Measurements from ENCODE around the gene ZNF629. TPM values are rescaled to one million over a fixed set of nuclear protein-coding genes. Genes with fewer than 3 reads are reported as not detected.
A peak's percentile ranks its signal among the peaks of the same experiment; 100 is the strongest.

The ZNF629 gene
- total RNA-seq, 1 donor from 2014 or later = 35.5 TPM

DNA sequence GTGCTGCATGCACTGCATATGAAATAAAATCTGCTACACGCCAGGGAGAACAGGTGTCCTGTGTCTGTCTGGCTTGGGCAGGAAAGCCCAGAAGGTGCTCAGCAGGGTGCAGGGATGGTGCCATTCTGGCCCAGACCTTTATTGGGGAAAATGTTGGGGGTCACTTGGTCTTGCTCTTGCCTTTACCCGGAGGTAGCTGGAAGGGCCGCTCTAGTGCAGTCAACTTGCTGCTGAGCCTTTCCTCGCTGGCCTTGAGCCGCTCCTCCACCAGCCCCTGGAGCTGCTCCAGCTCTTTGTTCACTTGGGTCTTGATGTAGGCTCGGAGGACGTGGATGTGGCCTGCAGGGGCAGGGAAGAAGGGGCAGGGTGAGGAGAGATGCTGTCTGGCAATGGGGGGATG, 29.7 kb downstream of the ZNF629 start:
- Mint-ChIP-seq H3K9me3 (no peaks in the 10 kb centered on the region), H3K4me1 (ENCODE audit: unreplicated experiment) (peaks cover 8% of the 10 kb centered on the region), H3K36me3 (peaks cover 3% of the 10 kb centered on the region), H3K4me3 (no peak overlapping the region), H3K27me3 (no peaks in the 10 kb centered on the region), H3K27ac (no peak overlapping the region)
- DNase-seq (ENCODE audit: extremely low spot score, unreplicated experiment) = no peak
- TF ChIP-seq CTCF (conservative IDR thresholded peaks at IDR 0.05) = no peak

GRCh38 chr16:30756781-30757100, 30.3 kb downstream of the ZNF629 start:
- Mint-ChIP-seq H3K9me3 (no peaks in the 10 kb centered on the region), H3K4me1 (ENCODE audit: unreplicated experiment) (peaks cover 8% of the 10 kb centered on the region), H3K4me3 (no peak overlapping the region), H3K27me3 (no peaks in the 10 kb centered on the region), H3K27ac (no peak overlapping the region), H3K36me3 (peaks cover 3% of the 10 kb centered on the region)
- no peak for DNase-seq (ENCODE audit: extremely low spot score, unreplicated experiment)
- TF ChIP-seq CTCF (conservative IDR thresholded peaks at IDR 0.05) = no peak

- Mint-ChIP-seq H3K27ac (no peak overlapping the region), H3K4me3 (no peak overlapping the region), H3K36me3 (peaks cover 8% of the 10 kb centered on the region), H3K4me1 (ENCODE audit: unreplicated experiment) (peaks cover 8% of the 10 kb centered on the region), H3K27me3 (no peaks in the 10 kb centered on the region), H3K9me3 (no peaks in the 10 kb centered on the region)
- no peak for TF ChIP-seq CTCF (conservative IDR thresholded peaks at IDR 0.05)
- DNase-seq (ENCODE audit: extremely low spot score, unreplicated experiment) = no peak
Observed at GRCh38 chr16:30755955-30756780, 30.8 kb downstream of the ZNF629 start.

- no peak for TF ChIP-seq CTCF (conservative IDR thresholded peaks at IDR 0.05)
- H3K36me3 Mint-ChIP-seq = peaks cover 8% of the 10 kb centered on the region
- no peak for DNase-seq (ENCODE audit: extremely low spot score, unreplicated experiment)
- H3K27me3 Mint-ChIP-seq = no peaks in the 10 kb centered on the region
- no peaks in the 10 kb centered on the region for H3K4me1 Mint-ChIP-seq (ENCODE audit: unreplicated experiment)
- no peak overlapping the region for H3K27ac Mint-ChIP-seq
- H3K9me3 Mint-ChIP-seq = no peaks in the 10 kb centered on the region
- H3K4me3 Mint-ChIP-seq = no peak overlapping the region
Observed at GRCh38 chr16:30753596-30753995, 33.4 kb downstream of the ZNF629 start.

- Mint-ChIP-seq H3K27ac (peak overlapping the region; percentile 53), H3K4me1 (ENCODE audit: unreplicated experiment) (no peaks in the 10 kb centered on the region), H3K9me3 (no peaks in the 10 kb centered on the region), H3K27me3 (no peaks in the 10 kb centered on the region), H3K4me3 (peak overlapping the region; percentile 94), H3K36me3 (peaks cover 8% of the 10 kb centered on the region)
- no peak for DNase-seq (ENCODE audit: extremely low spot score, unreplicated experiment)
- no peak for TF ChIP-seq CTCF (conservative IDR thresholded peaks at IDR 0.05)
Observed at GRCh38 chr16:30750876-30751465, 36.0 kb downstream of the ZNF629 start.

Measured in type B pancreatic cell (in vitro differentiated cells).